Superior temporal gyrus (tissue), 1 donor: Measurements from ENCODE around the gene PPP1R9A.

ENCODE experiments used
- DNase-seq: peaks from one replicate; pipeline ENCODE4 v3.0.0-alpha.2; 2016; ENCODE audit errors: extremely low spot score

The PPP1R9A gene

DNA sequence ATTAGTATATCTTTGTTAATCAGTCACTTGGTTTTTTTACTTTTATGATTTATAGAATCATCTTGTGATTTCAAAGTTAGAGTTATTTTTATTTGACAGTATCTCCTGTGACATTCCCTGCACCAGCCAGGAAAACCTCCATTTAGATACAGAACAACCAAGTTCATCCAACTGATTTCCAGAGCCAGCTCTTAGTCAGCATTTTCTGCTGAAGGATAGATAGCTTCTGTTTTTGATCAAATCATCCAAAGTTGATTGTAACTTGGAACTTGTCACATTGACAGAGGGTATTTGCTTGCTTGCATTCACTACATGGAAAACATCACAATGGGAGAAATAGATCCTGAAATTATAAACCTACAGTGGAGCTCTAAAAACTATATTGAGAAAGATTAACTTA is 294.3 kb downstream of the PPP1R9A start:
- peak; percentile 46 for DNase-seq

DNA sequence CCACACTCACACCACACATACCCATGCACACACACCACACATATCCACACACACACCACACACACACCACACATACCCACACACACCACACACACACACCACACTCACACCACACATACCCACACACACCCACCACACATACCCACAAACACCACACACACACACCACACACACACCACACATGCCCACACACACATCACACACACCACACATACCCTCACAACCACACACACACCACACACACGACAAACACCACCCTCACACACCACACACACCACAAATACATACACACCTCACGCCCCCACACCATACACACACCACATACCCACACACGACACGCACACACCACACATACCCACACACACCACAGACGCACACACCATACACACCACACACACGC is 297.2 kb downstream of the PPP1R9A start:
- DNase-seq, result no peak

DNA sequence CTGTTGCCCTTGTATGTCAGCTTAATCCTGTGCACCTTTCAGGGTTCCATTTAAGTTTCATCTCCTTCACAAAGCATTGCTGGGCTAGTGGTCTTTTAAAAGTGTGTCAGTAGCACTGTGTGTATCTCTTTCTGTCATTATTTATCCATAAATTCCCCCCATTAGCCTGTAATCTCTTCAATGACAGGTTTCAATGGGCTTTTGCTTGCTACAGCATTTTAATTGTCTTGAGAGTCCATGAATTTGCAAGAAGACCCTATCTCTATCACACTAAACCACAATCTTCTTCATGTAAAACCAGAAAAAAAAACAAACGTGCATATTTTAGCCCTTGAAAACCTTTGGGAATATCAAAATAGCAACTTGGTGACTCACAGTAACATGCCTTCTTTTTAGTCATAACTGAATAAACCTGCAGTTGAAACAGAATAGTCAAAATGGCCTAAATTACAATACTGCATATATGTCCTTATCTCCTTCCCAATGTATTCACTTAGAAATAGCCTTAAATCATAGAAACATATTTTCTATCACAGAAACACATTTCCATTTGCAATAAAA is 298.4 kb downstream of the PPP1R9A start:
- no peak for DNase-seq

DNA sequence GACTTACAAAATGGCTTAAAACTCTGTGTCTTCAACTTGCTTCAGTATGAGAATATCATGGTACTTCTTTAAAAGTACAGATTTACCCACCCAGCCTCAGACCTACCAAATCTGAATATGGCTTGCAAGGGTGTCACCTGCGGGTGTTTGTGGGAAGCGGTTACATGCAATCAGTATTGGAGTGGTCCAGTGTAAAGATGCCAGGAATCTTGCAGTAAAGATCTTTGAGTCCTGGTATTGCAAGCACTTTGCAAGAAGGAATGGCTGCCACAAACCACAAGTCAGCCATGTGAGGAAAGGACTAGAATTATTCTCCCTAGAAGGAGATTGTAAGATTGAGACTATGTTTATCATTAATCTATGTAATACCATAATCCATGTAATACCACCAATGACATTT is 301.9 kb downstream of the PPP1R9A start:
- no peak for DNase-seq

DNA sequence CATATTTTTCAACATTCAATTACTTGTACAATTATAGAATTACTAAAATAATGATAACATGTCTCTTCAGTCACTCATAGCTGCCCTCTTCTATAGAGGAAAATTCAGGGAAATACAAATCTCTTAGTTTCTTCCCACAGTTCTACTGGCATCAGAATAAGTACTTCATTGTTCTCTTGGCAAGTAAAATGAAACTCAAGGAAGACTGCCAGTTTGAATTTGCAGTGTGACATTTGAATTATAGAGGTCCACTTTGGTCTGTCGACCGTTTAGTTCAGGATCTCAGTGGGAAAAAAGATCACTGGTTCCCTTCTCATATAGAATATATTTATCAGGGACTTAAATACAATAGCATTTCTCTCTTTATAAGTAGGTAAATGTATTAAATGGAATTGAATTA is 302.4 kb downstream of the PPP1R9A start:
- peak; percentile 88 for DNase-seq

DNA sequence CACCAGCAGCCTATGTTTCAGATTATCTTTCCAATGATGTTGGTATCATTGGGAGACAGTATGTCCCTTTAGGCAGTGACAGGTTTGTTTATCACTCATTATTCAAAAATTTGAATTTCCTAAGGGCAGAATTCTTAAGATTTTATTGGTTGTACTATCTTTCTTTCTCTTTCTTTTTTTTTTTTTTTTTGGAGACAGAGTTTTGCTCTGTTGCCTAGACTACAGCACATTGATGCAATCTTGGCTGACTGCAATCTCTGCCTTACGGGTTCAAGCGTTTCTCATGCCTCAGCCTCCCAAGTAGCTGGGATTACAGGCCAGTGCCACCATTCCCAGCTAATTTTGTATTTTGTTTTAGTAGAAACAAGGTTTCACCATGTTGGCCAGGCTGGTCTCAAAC is 305.8 kb downstream of the PPP1R9A start:
- DNase-seq, result peak; percentile 3

DNA sequence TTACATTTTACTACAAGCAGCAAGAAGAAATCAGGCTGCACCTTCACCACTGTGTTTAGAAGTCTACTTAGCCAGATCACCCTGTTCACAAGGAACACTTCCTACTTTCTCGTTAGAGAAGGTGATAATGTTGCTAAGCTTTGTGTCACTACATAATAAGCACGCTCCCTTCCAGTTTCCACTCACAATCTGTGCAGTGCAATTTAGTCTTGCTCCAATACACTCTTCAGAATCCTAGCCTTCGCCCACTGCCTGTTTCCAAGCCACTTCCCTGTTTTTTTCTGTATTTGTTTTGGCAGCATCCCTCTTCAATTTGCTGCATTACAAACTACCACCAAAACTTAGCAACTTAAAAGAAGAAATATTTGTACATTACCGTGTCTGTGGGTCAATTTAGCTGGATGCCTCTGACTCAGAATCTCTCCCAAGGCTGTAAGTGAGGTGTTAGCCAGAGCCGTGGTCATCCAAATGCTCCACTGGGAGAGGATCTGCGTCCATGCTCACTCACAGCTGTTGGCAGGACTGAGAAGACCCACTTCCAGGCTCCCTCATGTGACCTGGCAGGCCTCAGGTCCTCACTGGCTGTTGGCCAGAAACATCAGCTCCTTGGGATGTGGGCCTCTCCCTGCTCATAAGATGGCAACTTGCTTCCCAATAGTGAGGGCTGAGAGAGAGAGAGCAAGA is 306.6 kb downstream of the PPP1R9A start:
- DNase-seq, result peak; percentile 65

DNA sequence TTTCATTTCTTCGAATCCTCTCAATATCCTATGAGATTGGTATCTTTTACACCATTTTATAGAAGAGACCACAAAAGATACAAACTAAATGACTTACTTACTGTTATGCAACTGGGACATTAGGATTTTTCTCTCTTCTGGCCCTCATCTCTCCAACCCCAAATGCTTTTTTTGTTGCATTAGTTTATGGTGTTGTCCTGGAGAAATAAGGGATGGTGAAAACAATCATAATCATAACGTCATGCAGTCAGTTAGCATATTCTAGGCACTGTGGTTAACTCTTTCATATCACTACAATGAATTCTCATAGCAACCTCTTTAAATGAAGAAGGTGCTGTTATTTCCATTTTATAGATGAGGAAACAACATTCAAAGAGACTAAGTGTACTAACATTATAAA is 312.3 kb downstream of the PPP1R9A start:
- DNase-seq, result no peak

DNA sequence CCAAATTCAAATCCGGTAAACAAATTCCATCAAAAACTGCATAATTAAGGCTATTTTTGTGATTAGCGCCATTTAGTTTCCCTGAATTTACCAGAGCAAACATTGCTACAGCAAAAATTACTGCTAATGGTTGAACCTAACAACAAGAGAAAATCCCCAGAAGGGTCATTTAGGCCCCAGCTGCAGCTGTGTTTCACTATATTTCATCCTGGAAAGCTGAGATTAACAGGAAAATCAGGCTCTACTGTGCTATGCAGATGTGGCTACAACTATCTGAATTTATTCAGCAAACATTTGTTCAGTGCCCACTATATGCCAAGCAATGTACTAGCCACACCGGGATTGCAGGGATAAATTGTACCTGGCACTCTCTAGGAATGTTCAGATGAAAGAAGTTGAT is 312.9 kb downstream of the PPP1R9A start:
- no peak for DNase-seq

DNA sequence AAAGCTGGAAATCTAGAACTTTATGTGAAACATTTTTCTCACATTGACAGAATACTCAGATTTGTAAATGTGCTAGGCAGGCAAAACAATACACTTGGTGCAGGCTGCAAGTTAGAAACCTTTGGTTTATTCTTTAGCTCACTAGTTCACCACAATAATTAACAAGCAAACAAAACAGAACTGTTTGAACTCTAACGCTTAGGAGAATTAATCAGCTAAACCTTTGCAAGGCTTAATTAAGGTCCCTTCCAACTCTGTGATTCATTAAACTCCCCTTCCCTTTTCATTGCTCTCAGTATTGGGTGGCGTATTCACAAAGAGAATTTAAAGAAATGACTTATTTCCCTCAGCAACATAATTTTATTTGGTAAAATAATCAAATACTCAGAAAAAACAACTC is 317.9 kb downstream of the PPP1R9A start:
- DNase-seq, result no peak

DNA sequence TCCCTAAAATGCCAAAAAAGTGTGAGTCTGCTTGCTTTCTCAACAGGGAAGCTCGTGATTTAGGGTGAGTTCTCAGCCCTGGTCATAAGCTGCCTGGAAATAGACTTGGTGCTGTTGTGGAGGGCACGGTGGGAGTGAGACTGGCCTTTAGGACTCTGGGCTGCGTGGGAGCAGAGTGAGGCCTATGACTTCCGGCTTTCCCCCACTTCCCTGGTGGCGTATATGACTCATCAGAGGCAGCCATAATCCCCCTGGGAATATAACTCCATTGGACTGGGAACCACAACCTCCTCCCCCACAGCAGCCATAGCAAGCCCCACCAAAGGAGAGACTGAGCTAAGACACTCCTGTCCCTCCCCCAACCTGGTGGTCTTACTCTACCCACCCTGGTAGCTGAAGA is 321.9 kb downstream of the PPP1R9A start:
- no peak for DNase-seq

DNA sequence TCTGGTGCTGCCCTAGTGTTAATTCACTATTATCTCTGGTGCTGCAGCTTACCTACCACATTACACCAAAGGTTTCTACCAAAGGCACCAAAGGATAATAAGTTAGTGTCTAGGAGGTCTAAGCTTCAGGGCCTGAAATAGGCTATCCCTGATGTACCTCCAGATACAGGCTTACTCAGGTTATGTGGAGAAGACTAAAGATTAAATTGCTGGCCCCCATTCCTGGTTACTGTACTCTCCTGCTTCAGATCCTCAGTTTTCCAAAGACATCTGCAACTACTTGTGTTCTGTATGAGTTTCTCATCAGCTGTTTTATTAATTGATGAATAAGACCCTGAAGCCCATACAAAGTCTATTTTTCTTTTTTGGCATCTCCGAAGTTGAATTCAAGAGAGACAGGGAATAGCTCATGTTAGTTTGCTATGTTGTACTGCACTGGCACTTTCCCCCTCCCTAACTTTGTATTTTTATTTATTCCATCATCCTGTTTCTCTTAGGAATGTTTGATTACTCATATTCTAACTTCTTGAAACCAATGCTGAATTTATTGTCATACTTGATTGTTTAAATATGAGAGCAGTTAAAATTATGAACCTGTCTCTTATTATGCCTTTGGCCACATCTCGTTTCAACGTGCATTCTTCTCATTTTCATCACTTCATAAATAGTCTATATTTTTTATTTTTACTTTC is 331.0 kb downstream of the PPP1R9A start:
- no peak for DNase-seq

DNA sequence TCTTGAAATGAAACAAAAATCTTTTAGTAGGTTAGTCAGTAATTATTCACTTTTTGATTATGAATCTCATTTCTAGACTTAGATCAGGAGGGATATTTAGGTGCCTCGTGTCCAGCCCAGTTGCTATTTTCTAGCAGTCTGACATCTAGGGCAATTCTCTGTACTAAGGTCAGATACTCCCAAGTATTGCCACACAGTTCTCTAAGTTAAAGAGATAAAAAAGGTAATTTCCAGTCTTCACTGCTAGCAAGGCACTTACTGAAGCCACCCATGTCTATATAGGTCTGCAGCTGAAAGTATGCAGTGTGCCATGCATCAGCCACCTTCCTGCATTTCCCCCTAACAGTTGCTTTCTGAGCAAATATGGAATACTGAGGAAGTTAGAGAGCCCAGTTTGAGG is 333.5 kb downstream of the PPP1R9A start:
- no peak for DNase-seq

DNA sequence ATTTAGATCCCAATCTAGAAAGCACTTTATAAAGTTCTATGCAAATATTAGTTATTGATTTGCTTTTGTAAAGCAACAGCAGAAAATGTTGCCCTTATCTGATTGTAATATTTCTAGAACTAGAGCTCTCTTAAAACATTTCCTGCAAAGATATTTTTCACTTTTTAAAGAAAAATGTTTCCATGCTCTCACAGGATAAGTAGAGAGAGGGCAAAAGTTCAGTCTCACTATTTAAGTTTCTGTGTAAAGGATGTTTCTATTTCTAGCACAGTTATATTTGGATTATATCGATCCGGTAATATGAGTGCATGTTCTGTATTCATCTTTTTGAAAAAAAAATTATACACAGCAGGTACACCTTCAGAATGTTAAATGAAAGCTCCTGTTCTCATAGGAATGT is 334.9 kb downstream of the PPP1R9A start:
- DNase-seq, result no peak

DNA sequence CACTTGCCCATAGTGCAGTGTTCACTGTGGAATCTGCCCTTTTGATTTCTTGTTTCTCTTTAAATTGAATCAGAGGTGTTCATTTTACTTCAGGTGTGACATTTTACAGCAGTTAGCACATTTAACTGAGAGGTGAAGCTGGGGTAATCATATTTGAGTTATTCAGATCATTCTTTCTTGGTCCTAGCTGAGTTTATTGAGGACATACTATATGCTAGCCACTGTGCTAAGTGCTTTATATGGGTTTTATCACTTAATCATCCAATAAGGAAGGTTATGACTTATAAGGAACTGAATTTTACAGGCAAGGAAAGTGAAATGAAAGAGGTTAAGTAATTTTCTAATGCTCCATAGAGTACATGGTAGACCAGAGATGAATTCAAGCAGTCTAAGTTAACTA is 337.2 kb downstream of the PPP1R9A start:
- DNase-seq, result no peak

DNA sequence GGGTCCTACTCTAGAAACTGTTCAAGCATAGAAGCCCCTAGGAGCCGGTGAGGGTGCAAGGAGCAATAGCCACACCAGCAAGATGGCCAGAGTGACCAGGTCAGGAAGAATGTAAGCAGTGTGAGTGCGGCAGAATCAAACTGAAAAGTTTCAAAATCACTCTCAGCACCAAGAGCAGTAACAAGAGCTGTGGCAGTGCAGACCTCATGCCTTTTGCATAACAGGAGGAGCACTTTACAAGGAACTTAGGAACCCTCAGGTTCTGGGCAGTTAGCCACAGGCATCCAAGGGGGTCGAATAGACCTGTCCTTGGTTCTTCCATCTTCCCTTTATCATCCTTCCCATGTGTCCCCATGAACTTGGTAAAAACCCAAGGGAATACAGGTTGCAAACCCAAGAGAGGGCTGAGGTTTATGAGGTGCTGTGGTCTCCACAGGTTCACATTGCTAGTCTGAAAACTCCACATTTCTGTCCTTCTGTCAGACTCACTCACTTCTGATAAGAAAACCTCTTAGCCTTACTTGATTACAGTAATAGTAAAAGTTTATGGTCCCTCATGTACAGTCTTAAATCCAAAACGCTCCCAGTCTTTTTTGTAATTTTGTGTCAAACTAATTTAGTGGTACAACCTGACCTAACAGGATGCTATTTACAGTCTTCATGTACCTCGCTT is 338.6 kb downstream of the PPP1R9A start:
- peak; percentile 36 for DNase-seq

DNA sequence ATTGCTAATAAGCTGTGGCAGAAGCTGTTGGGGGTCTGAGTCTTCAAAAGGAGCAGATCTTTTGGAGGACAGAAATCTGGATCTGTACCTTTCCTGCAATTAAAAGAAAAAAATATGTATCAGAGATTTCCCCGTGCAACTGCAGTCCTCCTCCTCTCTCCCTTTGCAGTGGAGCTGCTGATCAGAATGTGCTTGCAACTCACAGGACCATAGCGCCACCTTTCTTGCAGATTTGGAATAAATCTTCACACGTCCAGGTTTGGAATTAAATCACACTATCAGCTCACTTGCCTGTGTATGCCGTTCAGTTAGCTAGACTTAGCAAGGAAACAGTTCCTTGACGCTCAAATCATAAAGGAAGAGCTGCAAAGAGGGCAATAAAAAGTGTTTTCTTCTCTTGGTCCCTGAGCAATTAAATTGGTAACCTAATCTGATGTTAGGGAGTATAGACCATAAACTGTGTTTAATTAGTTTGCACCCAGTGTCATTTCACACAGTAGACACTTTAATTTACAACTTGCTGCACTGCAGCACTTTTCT is 339.5 kb downstream of the PPP1R9A start:
- peak; percentile 95 for DNase-seq

DNA sequence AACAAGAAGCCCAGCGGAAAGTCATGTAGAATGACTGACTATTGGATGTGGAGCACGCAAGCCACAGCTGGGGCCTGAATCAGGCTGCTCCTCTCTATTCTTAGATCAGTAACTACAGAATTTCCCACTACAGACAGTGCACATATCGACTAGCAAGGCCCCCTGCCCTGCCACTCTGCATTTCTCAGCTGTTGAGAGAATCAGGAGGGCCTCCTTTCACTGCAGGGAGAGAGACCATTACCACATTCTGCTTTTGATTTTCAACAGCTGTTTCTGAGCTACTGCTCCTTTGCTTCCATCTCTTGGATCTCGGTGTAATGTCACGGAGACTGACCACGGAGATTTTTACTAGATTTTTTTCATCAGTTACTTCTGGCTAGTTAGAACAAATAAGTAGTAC is 343.2 kb downstream of the PPP1R9A start:
- no peak for DNase-seq

DNA sequence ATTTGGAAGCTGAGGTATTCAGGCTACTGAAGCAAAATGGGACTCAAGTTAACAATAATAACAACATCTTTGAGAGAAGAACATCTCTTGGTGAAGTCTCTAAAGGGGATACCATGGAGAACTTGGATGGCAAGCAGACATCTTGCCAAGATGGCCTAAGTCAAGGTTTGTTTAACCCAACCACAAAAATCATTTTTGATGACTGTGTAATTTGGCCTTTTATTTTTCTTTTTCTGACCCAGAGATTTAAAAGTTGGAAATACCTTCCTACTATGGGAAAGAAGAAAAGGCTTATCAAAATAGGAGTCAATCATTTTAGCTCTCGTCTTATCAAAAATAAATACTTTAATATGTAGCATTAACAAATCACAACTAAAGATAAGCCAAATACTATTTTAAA is 344.6 kb downstream of the PPP1R9A start:
- DNase-seq, result no peak

DNA sequence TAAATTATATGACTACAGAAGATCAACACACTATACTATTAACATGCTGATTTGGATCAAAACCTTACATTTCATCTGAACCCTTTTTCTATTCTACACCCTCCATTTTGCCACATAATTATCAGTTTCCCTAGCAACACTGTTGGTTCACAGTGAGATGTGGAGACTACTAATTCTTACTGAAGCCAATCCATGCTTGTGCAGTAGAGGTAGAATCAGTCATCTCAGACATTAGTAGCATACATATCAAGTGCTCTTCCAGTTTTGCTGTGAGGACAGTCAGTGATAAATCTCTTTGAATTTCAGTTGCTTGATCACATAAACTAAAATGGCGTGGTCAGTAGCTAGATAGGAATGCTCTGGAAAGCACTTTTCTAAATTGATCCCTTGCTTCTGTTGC is 346.6 kb downstream of the PPP1R9A start:
- DNase-seq, result no peak

DNA sequence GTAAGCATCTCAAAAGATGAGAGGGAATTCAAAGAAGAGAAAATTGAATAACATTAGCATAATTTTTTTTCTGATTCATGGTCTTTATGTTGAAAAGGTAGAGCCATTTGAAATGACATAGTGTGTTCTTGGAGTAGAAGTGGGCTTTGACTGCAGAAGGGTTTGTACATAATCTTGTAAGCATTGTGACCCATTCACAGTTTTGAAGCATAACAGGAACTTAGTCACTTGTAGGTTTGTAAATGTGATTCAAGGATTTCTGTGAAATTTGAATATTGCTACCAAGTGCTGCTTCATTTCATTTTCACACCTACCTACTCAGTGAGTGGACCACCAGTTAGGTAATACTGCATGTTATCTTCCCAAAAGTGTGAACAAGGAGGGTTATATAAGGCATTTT is 348.3 kb downstream of the PPP1R9A start:
- no peak for DNase-seq

DNA sequence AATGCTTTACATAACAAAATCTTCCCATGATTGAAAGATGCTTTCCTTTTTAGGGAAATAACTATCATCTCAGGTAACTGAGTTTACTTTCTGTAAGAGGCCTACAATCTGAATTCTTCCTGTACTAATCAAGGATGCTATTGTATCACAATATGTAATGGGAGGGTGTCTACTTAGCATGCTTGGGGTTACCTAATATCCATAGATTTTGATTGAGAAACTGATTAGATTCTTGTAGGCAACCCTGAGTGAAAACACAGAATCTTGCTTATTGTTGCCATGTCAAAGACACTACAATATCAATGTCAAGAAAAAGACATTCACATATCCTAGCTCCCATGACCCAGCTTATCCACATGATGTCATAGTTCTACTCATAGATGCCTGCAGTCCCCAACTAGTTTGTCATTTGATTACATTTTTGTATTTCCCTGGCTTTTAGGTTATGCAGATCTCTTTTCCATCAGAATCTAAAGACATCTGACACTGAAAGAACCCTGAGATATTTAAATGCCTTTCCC is 354.6 kb downstream of the PPP1R9A start:
- DNase-seq, result no peak
